Measurements from ENCODE around the gene DSCAML1.

The DSCAML1 gene

DNA sequence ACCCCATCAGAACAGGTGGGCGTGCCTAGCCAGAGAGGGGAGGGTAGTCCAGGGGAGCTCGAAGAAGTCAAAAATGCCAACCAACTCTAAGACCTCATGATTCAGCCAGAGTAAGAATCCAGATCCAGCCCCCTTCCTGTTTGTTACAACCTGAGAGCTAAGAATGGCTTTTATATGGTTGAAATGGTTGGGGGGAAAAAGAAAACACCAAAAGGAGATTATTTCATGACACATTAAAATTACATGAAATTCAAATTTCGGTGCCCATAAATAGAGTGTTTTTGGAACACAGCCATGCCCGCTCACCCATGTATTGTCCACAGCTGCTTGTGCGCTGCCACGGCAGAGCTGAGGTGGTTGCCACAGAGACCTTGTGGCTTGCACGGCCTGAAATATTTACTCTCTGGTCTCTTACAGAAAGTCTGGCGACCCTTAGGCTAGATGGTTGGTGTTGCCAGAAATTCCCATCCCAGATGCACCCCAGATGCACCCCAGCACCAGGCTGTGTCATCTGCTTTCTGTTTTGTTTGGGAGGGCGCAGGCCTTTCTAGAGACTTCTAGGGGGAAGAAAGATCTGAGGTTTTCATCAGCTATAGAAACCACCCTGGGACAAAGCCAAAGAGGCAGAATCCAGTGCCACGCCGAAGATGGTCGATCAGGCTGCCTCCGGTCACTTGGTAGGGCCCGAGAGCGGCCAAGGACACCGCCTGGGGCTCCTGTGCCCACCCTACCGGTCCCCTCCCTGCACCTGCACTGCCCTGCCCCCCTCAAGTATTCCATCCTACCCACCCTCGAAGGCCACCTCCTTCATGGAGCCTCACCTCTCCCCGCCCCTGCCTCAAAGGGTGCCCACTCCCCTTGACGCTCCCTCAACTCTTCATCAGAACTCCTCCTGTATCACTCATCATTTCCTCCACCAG is 80.2 kb downstream of the DSCAML1 start (continued):
- TF ChIP-seq, protein P1, sequence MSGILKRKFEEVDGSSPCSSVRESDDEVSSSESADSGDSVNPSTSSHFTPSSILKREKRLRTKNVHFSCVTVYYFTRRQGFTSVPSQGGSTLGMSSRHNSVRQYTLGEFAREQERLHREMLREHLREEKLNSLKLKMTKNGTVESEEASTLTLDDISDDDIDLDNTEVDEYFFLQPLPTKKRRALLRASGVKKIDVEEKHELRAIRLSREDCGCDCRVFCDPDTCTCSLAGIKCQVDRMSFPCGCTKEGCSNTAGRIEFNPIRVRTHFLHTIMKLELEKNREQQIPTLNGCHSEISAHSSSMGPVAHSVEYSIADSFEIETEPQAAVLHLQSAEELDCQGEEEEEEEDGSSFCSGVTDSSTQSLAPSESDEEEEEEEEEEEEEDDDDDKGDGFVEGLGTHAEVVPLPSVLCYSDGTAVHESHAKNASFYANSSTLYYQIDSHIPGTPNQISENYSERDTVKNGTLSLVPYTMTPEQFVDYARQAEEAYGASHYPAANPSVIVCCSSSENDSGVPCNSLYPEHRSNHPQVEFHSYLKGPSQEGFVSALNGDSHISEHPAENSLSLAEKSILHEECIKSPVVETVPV (CRISPR knock-in tag; IDR thresholded peaks at IDR 0.05): no peak
- TF ChIP-seq, protein P2, sequence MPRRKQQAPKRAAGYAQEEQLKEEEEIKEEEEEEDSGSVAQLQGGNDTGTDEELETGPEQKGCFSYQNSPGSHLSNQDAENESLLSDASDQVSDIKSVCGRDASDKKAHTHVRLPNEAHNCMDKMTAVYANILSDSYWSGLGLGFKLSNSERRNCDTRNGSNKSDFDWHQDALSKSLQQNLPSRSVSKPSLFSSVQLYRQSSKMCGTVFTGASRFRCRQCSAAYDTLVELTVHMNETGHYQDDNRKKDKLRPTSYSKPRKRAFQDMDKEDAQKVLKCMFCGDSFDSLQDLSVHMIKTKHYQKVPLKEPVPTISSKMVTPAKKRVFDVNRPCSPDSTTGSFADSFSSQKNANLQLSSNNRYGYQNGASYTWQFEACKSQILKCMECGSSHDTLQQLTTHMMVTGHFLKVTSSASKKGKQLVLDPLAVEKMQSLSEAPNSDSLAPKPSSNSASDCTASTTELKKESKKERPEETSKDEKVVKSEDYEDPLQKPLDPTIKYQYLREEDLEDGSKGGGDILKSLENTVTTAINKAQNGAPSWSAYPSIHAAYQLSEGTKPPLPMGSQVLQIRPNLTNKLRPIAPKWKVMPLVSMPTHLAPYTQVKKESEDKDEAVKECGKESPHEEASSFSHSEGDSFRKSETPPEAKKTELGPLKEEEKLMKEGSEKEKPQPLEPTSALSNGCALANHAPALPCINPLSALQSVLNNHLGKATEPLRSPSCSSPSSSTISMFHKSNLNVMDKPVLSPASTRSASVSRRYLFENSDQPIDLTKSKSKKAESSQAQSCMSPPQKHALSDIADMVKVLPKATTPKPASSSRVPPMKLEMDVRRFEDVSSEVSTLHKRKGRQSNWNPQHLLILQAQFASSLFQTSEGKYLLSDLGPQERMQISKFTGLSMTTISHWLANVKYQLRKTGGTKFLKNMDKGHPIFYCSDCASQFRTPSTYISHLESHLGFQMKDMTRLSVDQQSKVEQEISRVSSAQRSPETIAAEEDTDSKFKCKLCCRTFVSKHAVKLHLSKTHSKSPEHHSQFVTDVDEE (CRISPR knock-in tag; IDR thresholded peaks at IDR 0.05): no peak

DNA sequence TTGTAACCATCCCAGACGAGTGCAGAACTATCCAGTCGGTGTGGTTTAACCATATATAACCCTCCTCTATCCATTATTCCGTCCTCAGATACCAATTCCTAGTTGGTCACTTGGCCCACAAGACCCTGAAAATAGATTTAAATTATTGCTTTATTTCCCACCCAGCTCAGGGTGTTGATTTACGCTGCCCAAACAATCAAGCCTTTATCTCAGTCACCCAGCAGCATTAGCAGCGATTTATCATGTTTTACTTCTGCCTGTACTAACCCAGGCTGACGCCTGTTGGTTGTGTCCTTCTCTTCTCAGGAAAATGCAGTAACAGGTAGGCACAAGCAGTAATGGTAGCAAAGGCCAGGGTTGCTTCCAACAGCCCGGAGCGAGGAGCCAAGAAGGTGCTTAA is 81.2 kb downstream of the DSCAML1 start:
- ATAC-seq: no peak
- no peak for TF ChIP-seq ZNF70 (CRISPR knock-in tag; IDR thresholded peaks at IDR 0.05)
- no peak for TF ChIP-seq TOX (CRISPR knock-in tag; IDR thresholded peaks at IDR 0.05; ENCODE audit: borderline replicate concordance)
- TF ChIP-seq, protein P1 (CRISPR knock-in tag; IDR thresholded peaks at IDR 0.05): no peak
- no peak for TF ChIP-seq ZNF8 (CRISPR knock-in tag; IDR thresholded peaks at IDR 0.05)
- TF ChIP-seq, protein P3, sequence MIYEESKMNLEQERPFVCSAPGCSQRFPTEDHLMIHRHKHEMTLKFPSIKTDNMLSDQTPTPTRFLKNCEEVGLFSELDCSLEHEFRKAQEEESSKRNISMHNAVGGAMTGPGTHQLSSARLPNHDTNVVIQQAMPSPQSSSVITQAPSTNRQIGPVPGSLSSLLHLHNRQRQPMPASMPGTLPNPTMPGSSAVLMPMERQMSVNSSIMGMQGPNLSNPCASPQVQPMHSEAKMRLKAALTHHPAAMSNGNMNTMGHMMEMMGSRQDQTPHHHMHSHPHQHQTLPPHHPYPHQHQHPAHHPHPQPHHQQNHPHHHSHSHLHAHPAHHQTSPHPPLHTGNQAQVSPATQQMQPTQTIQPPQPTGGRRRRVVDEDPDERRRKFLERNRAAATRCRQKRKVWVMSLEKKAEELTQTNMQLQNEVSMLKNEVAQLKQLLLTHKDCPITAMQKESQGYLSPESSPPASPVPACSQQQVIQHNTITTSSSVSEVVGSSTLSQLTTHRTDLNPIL (CRISPR knock-in tag; IDR thresholded peaks at IDR 0.05; ENCODE audit: low read depth): no peak
- TF ChIP-seq ARNTL (CRISPR knock-in tag; IDR thresholded peaks at IDR 0.05; ENCODE audit: borderline replicate concordance, low read depth): no peak
- no peak for TF ChIP-seq GLIS3 (CRISPR knock-in tag; IDR thresholded peaks at IDR 0.05)
- TF ChIP-seq RARB (CRISPR knock-in tag; IDR thresholded peaks at IDR 0.05): no peak
- TF ChIP-seq, protein P4, sequence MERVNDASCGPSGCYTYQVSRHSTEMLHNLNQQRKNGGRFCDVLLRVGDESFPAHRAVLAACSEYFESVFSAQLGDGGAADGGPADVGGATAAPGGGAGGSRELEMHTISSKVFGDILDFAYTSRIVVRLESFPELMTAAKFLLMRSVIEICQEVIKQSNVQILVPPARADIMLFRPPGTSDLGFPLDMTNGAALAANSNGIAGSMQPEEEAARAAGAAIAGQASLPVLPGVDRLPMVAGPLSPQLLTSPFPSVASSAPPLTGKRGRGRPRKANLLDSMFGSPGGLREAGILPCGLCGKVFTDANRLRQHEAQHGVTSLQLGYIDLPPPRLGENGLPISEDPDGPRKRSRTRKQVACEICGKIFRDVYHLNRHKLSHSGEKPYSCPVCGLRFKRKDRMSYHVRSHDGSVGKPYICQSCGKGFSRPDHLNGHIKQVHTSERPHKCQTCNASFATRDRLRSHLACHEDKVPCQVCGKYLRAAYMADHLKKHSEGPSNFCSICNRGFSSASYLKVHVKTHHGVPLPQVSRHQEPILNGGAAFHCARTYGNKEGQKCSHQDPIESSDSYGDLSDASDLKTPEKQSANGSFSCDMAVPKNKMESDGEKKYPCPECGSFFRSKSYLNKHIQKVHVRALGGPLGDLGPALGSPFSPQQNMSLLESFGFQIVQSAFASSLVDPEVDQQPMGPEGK (CRISPR knock-in tag; IDR thresholded peaks at IDR 0.05; ENCODE audit: borderline replicate concordance): no peak
- no peak for TF ChIP-seq CSDC2 (CRISPR knock-in tag; IDR thresholded peaks at IDR 0.05)
- no peak for TF ChIP-seq PPARA (CRISPR knock-in tag; IDR thresholded peaks at IDR 0.05; ENCODE audit: borderline replicate concordance)
- no peak for TF ChIP-seq SNAI2 (CRISPR knock-in tag; IDR thresholded peaks at IDR 0.05)
- TF ChIP-seq ZFP30 (CRISPR knock-in tag; IDR thresholded peaks at IDR 0.05): no peak
- TF ChIP-seq BACH2 (CRISPR knock-in tag; IDR thresholded peaks at IDR 0.05; ENCODE audit: borderline replicate concordance): no peak
- no peak for TF ChIP-seq TCF4 (CRISPR knock-in tag; IDR thresholded peaks at IDR 0.05; ENCODE audit: borderline replicate concordance)
- TF ChIP-seq ZC3H10 (CRISPR knock-in tag; IDR thresholded peaks at IDR 0.05): no peak
- no peak for TF ChIP-seq OSR1 (CRISPR knock-in tag; IDR thresholded peaks at IDR 0.05)
- TF ChIP-seq ZFP3 (CRISPR knock-in tag; IDR thresholded peaks at IDR 0.05): no peak

DNA sequence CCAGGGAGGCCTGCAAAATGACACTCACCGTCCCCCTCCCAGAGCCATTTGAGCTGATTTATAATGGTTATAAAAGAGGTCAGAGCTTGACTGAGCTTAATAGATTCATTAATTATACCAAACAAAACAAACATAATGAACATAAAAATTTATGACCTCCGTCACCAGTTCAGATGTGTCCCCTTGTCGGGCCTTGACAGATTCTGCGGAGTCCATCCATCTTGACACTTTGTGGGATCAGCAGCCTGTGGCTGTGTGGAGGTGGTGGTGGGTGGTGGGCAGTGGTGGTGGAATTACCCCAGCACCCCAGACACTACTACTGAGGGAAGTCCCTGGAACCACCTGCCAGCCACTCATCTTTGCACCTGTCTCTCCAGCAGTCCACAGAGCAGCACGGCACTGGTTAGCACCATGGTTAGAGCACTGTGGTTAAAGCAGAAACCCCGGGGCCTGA is 83.5 kb downstream of the DSCAML1 start:
- no peak for ATAC-seq
- TF ChIP-seq, protein P3 (CRISPR knock-in tag; IDR thresholded peaks at IDR 0.05; ENCODE audit: low read depth): no peak
- no peak for TF ChIP-seq ESRRG (CRISPR knock-in tag; IDR thresholded peaks at IDR 0.05)
- TF ChIP-seq ZFP30 (CRISPR knock-in tag; IDR thresholded peaks at IDR 0.05): no peak
- no peak for TF ChIP-seq ZC3H10 (CRISPR knock-in tag; IDR thresholded peaks at IDR 0.05)
- no peak for TF ChIP-seq BACH2 (CRISPR knock-in tag; IDR thresholded peaks at IDR 0.05; ENCODE audit: borderline replicate concordance)
- no peak for TF ChIP-seq ARNTL (CRISPR knock-in tag; IDR thresholded peaks at IDR 0.05; ENCODE audit: borderline replicate concordance, low read depth)
- TF ChIP-seq ISL1 (CRISPR knock-in tag; IDR thresholded peaks at IDR 0.05): no peak
- TF ChIP-seq ZNF70 (CRISPR knock-in tag; IDR thresholded peaks at IDR 0.05): no peak
- no peak for TF ChIP-seq CSDC2 (CRISPR knock-in tag; IDR thresholded peaks at IDR 0.05)
- no peak for TF ChIP-seq TCF4 (CRISPR knock-in tag; IDR thresholded peaks at IDR 0.05; ENCODE audit: borderline replicate concordance)
- TF ChIP-seq OSR1 (CRISPR knock-in tag; IDR thresholded peaks at IDR 0.05): no peak
- TF ChIP-seq, protein P5, sequence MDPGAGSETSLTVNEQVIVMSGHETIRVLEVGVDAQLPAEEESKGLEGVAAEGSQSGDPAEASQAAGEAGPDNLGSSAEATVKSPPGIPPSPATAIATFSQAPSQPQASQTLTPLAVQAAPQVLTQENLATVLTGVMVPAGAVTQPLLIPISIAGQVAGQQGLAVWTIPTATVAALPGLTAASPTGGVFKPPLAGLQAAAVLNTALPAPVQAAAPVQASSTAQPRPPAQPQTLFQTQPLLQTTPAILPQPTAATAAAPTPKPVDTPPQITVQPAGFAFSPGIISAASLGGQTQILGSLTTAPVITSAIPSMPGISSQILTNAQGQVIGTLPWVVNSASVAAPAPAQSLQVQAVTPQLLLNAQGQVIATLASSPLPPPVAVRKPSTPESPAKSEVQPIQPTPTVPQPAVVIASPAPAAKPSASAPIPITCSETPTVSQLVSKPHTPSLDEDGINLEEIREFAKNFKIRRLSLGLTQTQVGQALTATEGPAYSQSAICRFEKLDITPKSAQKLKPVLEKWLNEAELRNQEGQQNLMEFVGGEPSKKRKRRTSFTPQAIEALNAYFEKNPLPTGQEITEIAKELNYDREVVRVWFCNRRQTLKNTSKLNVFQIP (CRISPR knock-in tag; IDR thresholded peaks at IDR 0.05; ENCODE audit: borderline replicate concordance, low read depth): no peak
- no peak for TF ChIP-seq ZNF8 (CRISPR knock-in tag; IDR thresholded peaks at IDR 0.05)
- TF ChIP-seq, protein P1 (CRISPR knock-in tag; IDR thresholded peaks at IDR 0.05): no peak

Measured in SK-N-SH treated with all-trans-retinoic acid at 6 μM for 48 hours (cell line).